ENCODE measurements around the gene RASGRF2. TPM values are rescaled to one million over a fixed set of nuclear protein-coding genes. Genes with fewer than 3 reads are reported as not detected.

Gene RASGRF2
- total RNA-seq, 1 donor from 2014 or later: 0.05 TPM

- no peak for DNase-seq (ENCODE audit: extremely low spot score, unreplicated experiment)
- H3K4me1 Mint-ChIP-seq (ENCODE audit: unreplicated experiment): no peaks in the 10 kb centered on the region
- H3K9me3 Mint-ChIP-seq (ENCODE audit: unreplicated experiment): no peaks in the 10 kb centered on the region
- no peak overlapping the region for H3K27ac Mint-ChIP-seq (ENCODE audit: unreplicated experiment)
- peaks cover 16% of the 10 kb centered on the region for H3K27me3 Mint-ChIP-seq (ENCODE audit: unreplicated experiment)
- H3K36me3 Mint-ChIP-seq (ENCODE audit: unreplicated experiment): no peaks in the 10 kb centered on the region
- TF ChIP-seq CTCF (IDR thresholded peaks at IDR 0.05): no peak
- no peak overlapping the region for H3K4me3 Mint-ChIP-seq (ENCODE audit: unreplicated experiment)
Observed at GRCh38 chr5:80987078-80987766, 27.1 kb downstream of the RASGRF2 start.

GRCh38 chr5:80988419-80988935, 28.3 kb downstream of the RASGRF2 start:
- Mint-ChIP-seq H3K4me3 (ENCODE audit: unreplicated experiment) (no peak overlapping the region), H3K9me3 (ENCODE audit: unreplicated experiment) (no peaks in the 10 kb centered on the region), H3K27ac (ENCODE audit: unreplicated experiment) (no peak overlapping the region), H3K36me3 (ENCODE audit: unreplicated experiment) (no peaks in the 10 kb centered on the region), H3K27me3 (ENCODE audit: unreplicated experiment) (peaks cover 21% of the 10 kb centered on the region), H3K4me1 (ENCODE audit: unreplicated experiment) (no peaks in the 10 kb centered on the region)
- TF ChIP-seq CTCF (IDR thresholded peaks at IDR 0.05): no peak
- DNase-seq (ENCODE audit: extremely low spot score, unreplicated experiment): no peak

GRCh38 chr5:80989883-80990282, 29.7 kb downstream of the RASGRF2 start:
- DNase-seq (ENCODE audit: extremely low spot score, unreplicated experiment): no peak
- Mint-ChIP-seq H3K27me3 (ENCODE audit: unreplicated experiment) (peaks cover 21% of the 10 kb centered on the region), H3K4me1 (ENCODE audit: unreplicated experiment) (no peaks in the 10 kb centered on the region), H3K9me3 (ENCODE audit: unreplicated experiment) (no peaks in the 10 kb centered on the region), H3K36me3 (ENCODE audit: unreplicated experiment) (no peaks in the 10 kb centered on the region), H3K27ac (ENCODE audit: unreplicated experiment) (no peak overlapping the region), H3K4me3 (ENCODE audit: unreplicated experiment) (no peak overlapping the region)
- TF ChIP-seq CTCF (IDR thresholded peaks at IDR 0.05): no peak

- no peak for DNase-seq (ENCODE audit: extremely low spot score, unreplicated experiment)
- Mint-ChIP-seq H3K4me3 (ENCODE audit: unreplicated experiment) (no peak overlapping the region), H3K27me3 (ENCODE audit: unreplicated experiment) (peaks cover 20% of the 10 kb centered on the region), H3K27ac (ENCODE audit: unreplicated experiment) (no peak overlapping the region), H3K4me1 (ENCODE audit: unreplicated experiment) (no peaks in the 10 kb centered on the region), H3K36me3 (ENCODE audit: unreplicated experiment) (no peaks in the 10 kb centered on the region), H3K9me3 (ENCODE audit: unreplicated experiment) (no peaks in the 10 kb centered on the region)
- TF ChIP-seq CTCF (IDR thresholded peaks at IDR 0.05): no peak
Observed at GRCh38 chr5:80990527-80990926, 30.4 kb downstream of the RASGRF2 start.

GRCh38 chr5:80990971-80991370, 30.8 kb downstream of the RASGRF2 start:
- no peak overlapping the region for H3K27ac Mint-ChIP-seq (ENCODE audit: unreplicated experiment)
- no peak for DNase-seq (ENCODE audit: extremely low spot score, unreplicated experiment)
- H3K27me3 Mint-ChIP-seq (ENCODE audit: unreplicated experiment): peaks cover 19% of the 10 kb centered on the region
- no peaks in the 10 kb centered on the region for H3K4me1 Mint-ChIP-seq (ENCODE audit: unreplicated experiment)
- no peak overlapping the region for H3K4me3 Mint-ChIP-seq (ENCODE audit: unreplicated experiment)
- no peak for TF ChIP-seq CTCF (IDR thresholded peaks at IDR 0.05)
- no peaks in the 10 kb centered on the region for H3K36me3 Mint-ChIP-seq (ENCODE audit: unreplicated experiment)
- H3K9me3 Mint-ChIP-seq (ENCODE audit: unreplicated experiment): no peaks in the 10 kb centered on the region

All from osteocyte (in vitro differentiated cells).